ENCODE results near the gene ZNF132.

The ZNF132 gene

GRCh38 chr19:58398087-58398486 lies 41.9 kb downstream of the ZNF132 start:
- Histone ChIP-seq H3K9ac (ENCODE audit: low read length) (no peak overlapping the region), H2AFZ (ENCODE audit: low read depth, low read length) (no peak overlapping the region), H3K27ac (ENCODE audit: low read length) (no peak overlapping the region), H3K4me1 (ENCODE audit: low read length) (peaks cover 11% of the 10 kb centered on the region), H3K4me2 (ENCODE audit: low read length) (no peak overlapping the region), H3K36me3 (replicated peaks; ENCODE audit: low read depth, low read length) (peaks cover 38% of the 10 kb centered on the region), H4K20me1 (ENCODE audit: insufficient read depth, low read length) (peaks cover 25% of the 10 kb centered on the region), H3K27me3 (ENCODE audit: low read depth, low read length) (no peaks in the 10 kb centered on the region), H3K79me2 (ENCODE audit: low read length) (peaks cover 7% of the 10 kb centered on the region), H3K4me3 (ENCODE audit: low read length) (no peak overlapping the region), H3K9me3 (ENCODE audit: insufficient read depth, low read length) (no peaks in the 10 kb centered on the region)
- TF ChIP-seq EZH2phosphoT487 (IDR thresholded peaks at IDR 0.05; ENCODE audit: low read depth) (no peak), CTCF (IDR thresholded peaks at IDR 0.05; ENCODE audit: low read depth, low read length) (no peak)

DNA sequence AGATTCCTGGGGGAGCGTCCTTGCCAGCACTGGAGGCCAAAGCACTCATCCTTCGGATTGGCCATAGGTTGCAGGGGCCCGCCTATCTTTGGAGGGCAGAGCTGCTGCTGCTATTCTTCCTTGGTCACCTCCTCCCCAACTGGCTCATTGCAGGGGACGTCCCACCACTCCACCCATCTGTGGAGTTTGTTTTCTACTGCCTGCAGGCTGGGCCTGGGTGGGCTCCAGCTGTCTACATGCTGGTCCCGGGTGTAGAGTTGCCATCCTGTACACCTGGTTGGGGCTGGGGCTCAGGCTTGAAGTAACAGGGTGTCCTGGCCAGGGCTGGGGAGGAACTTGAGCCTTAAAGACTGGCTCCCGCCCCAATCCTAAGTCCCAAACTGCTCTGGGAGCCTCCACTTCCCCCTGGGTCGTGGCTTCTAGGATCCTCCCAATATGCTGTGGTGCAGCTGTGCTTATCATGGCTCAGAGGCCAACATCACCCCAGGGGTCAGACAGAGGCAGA lies 42.4 kb downstream of the ZNF132 start:
- H3K9ac ChIP-seq (ENCODE audit: low read length) = no peak overlapping the region
- peaks cover 12% of the 10 kb centered on the region for H3K79me2 ChIP-seq (ENCODE audit: low read length)
- H3K9me3 ChIP-seq (ENCODE audit: insufficient read depth, low read length) = no peaks in the 10 kb centered on the region
- H3K36me3 ChIP-seq (replicated peaks; ENCODE audit: low read depth, low read length) = peaks cover 38% of the 10 kb centered on the region
- H3K27me3 ChIP-seq (ENCODE audit: low read depth, low read length) = no peaks in the 10 kb centered on the region
- no peak overlapping the region for H3K27ac ChIP-seq (ENCODE audit: low read length)
- H3K4me3 ChIP-seq (ENCODE audit: low read length) = no peak overlapping the region
- peaks cover 11% of the 10 kb centered on the region for H3K4me1 ChIP-seq (ENCODE audit: low read length)
- no peak overlapping the region for H2AFZ ChIP-seq (ENCODE audit: low read depth, low read length)
- H4K20me1 ChIP-seq (ENCODE audit: insufficient read depth, low read length) = peaks cover 30% of the 10 kb centered on the region
- no peak overlapping the region for H3K4me2 ChIP-seq (ENCODE audit: low read length)
- TF ChIP-seq CTCF (IDR thresholded peaks at IDR 0.05; ENCODE audit: low read depth, low read length) = no peak
- TF ChIP-seq EZH2phosphoT487 (IDR thresholded peaks at IDR 0.05; ENCODE audit: low read depth) = no peak

DNA sequence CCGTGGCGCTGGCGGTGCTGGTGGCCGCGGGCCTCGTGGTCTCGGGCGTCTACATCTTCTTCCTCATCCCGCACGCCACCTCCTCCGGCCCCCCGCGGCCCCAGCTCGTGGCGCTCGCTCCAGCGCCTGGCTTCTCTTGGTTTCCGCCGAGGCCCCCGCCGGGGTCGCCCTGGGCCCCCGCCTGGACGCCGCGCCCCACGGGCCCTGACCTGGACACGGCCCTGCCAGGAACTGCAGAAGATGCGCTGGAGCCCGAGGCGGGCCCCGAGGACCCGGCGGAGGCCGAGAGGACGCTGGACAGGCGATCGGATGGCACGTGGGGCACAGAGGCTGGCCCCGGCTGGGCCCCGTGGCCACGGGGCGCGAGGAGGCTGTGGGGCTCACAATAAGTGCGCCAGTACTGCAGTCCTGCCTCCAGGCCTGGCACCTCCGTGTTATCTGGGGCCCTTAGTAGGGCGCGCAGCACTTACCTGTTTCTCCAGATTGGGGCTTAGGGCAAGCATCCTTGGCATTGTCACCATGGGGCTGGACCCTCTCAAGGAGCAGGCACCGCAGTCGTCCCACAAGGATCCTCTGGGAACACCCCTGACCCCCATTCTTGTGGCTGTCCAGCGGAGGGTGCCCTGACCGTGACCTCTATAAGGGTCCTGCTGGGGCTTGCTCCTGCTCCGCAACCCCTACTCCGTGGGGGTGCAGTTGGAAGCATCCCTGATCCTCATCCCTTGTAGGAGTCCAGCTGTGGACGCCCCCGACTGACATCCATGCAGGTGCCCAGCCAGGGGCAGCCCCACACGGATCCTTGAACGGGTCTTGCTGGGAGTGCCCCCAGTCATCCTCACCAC lies 43.0 kb downstream of the ZNF132 start:
- no peak overlapping the region for H3K27ac ChIP-seq (ENCODE audit: low read length)
- peaks cover 42% of the 10 kb centered on the region for H3K36me3 ChIP-seq (replicated peaks; ENCODE audit: low read depth, low read length)

More for the DNA sequence above, 43.0 kb downstream of the ZNF132 start:
- H4K20me1 ChIP-seq (ENCODE audit: insufficient read depth, low read length) = peaks cover 37% of the 10 kb centered on the region
- H3K4me3 ChIP-seq (ENCODE audit: low read length) = no peak overlapping the region
- H3K79me2 ChIP-seq (ENCODE audit: low read length) = peaks cover 15% of the 10 kb centered on the region
- H3K9ac ChIP-seq (ENCODE audit: low read length) = no peak overlapping the region
- H3K4me2 ChIP-seq (ENCODE audit: low read length) = no peak overlapping the region
- no peaks in the 10 kb centered on the region for H3K27me3 ChIP-seq (ENCODE audit: low read depth, low read length)
- H3K9me3 ChIP-seq (ENCODE audit: insufficient read depth, low read length) = no peaks in the 10 kb centered on the region
- TF ChIP-seq EZH2phosphoT487 (IDR thresholded peaks at IDR 0.05; ENCODE audit: low read depth) (no peak), CTCF (IDR thresholded peaks at IDR 0.05; ENCODE audit: low read depth, low read length) (no peak)
- H3K4me1 ChIP-seq (ENCODE audit: low read length) = peaks cover 7% of the 10 kb centered on the region
- no peak overlapping the region for H2AFZ ChIP-seq (ENCODE audit: low read depth, low read length)

Measured in OCI-LY3 (cell line).